GM19099 (cell line): Measurements from ENCODE around the gene LSM4.

Experiments used
- POLR2A ChIP-seq: IDR thresholded peaks from 3 replicates; pipeline ENCODE4 v1.6.1; 2011; ENCODE audit warnings: low read depth; ENCODE audit not compliant: insufficient read length; ENCODE audit errors: extremely low read depth

Gene LSM4

DNA sequence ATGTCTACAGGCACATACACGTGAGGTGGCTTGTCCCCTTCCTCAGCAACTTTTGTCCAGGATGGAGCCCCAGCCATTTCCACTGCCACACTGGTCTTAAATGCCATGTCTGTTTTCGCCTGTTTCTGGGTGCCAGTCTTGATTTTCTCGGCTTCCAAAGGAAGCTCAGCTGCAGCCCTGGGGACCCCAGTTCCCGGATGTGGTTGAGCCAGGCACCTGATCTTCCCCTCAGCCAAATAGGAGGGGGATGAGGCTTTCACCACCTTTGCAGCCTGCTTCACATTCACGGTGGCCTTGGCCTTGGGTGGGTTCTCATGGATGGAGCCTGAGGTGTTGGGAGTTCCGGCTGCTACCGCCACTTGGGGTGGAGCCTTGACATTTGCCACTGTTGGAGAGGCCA, 57.3 kb downstream of the LSM4 start:
- TF ChIP-seq POLR2A, result no peak

DNA sequence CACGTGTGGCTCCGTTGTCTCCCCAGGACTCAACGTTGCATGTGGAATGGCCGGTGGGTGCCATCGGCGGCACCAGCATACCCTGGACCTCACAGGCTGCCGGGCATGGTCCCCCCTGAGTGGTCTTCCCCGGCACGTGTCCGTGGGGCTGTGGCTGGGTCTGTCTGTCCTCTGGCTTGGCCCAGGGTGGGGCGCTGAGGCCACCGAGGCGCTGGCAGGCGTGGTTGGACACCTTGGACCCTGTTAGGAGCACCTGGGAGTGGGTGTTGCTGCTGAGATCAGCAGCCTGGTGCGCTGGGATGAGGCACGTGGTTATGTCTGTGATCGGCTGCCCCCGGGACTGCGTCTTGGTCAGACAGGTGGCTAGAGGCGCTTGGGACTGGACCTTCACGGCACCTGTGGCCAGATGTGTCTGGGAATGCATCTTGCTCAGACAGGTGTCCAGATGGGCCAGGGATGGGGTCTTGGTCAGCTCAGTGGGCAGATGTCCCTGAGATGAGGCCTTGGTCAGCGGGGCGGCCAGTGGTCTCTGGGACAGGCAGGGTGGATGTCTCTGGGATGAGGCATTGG, 57.8 kb downstream of the LSM4 start:
- no peak for TF ChIP-seq POLR2A

DNA sequence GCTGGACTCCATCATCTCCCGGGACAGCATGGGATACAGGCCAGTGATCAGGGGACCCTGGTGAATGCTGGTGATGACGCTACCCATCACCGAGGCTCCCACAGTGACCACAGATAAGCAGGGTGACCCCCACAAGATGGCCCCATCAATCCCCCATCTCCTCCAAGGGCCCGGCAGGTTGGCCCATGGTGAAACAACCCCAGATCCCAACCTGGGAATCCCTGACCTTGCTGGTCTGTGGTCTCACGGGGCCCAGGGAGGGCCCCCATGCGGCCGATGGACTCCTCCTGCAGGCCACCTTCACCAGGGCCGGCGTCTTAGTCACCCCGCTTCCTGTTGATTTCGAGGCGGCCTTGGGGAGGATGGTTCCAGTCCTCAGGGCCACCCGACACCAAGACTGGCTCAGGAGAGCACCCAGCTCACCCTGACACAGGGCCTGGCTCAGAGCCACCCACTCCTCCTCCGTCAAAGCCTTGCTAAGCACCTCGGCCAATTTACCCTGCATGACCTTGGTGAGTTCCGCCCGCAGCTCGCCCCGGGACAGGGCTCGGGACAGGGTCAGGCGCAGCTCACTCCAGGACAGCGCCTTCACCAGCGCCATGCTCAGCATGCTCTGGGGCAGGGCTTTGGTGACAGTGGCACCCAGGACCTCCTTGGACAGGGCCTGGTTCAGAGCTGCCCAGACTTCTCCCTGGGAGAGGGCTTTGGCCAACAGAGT, 58.6 kb downstream of the LSM4 start:
- no peak for TF ChIP-seq POLR2A

DNA sequence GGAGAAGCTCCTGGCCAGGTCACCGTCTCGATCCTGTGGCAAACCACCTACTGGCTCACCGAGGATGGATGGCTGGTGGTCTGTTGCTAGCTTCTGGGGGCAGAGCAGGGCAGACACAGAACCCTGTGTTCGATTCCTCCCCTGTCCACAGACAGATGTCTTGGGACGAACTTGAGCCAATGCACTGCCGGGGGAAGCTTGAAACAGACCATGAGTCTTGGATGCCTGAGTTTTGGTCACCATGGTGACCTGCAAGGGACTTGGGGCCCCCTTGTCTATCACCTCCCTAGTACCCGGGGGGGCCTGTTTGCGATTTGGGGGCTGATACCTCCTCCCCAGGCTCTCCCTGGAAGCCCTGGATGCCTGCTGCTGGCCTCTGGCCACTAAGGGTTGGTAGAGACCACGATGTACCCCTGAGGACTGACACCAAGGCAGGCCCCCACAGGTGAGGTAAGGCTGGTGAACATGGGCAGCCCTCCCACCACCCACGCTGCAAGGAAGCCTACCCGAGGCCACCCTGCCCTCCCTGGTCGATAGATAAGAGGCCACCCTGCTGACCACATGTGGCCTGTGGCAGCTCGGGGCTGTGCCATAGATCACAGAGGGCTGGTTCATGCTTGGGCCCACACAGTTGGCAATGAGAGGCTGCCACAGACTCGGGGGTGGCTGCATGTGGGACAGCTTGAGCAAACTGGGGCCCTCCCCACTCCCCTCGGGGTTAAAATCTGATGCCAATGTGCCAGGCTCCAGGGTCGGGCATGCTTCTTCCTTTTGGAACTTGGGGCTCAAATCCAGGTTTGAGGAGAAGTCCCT, 59.3 kb downstream of the LSM4 start:
- no peak for TF ChIP-seq POLR2A

DNA sequence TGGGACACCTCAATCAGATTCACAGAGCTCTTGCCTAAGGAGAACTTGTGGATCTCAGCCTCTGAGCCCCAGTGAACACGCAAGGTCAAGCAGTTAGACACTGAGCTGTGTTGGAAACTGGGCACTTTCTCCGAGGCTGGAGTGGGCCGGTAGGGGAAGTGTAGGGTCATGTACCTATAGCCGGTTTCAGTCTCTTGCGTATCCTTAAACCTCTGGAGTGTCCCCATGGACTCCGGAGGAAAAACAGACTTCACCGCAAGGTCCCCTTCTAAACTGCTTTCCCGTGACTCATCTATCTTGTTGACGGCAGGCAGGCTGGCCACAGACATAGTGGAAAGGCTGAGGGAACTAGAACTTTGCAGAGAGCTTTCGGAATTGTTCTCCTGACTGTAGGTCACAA, 60.0 kb downstream of the LSM4 start:
- TF ChIP-seq POLR2A, result no peak

DNA sequence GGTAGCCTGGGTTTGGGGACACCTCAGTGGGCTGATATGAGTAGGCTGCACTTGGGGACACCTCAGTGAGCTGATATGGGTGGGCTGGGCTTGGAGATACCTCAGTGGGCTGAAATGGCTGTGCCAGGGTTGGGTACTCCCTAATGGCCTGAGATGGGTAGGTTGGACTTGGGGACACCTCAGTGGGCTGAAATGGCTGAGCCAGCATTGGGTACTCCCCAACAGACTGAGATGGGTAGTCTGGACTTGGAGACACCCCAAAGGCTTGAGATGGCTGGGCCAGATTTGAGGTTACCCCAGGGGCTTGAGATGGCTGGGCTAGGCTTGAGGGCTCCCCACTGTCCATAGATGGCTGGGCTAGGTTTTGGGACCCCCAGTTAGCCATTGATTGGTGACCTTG, 60.7 kb downstream of the LSM4 start:
- no peak for TF ChIP-seq POLR2A

DNA sequence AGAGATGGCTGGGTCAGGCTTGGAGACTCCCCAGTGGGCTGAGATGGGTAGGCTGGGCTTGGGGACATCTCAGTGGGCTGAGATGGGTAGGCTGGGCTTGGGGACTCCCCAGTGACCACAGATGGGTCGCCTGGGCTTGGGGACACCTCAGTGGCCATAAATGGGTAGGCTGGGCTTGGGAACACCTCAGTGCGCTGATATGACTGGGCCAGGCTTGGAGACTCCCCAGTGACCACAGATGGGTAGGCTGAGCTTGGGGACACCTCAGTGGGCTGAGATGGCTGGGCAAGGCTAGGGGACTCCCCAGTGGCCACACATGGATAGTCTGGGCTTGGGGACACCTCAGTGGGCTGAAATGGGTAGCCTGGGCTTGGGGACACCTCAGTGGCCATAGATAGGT, 61.4 kb downstream of the LSM4 start:
- no peak for TF ChIP-seq POLR2A

DNA sequence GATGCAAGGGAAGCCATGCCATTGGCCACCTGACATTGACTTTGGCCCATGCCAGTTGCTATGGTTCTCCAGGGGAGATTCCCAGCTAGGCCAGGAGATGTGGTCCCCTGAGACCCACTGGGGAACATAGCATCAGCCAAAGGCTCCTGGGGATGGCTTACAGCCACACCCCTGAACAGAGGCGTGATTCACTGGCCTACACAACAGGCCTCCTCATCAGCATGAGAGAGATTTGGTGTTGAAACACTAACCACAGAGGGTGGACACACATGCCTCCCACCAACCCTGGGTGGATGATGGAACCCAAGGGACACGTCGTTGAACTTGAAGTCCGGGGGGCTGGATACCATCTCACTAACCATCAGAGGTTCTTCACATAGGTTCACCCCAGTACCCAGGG, 63.0 kb downstream of the LSM4 start:
- TF ChIP-seq POLR2A, result no peak

DNA sequence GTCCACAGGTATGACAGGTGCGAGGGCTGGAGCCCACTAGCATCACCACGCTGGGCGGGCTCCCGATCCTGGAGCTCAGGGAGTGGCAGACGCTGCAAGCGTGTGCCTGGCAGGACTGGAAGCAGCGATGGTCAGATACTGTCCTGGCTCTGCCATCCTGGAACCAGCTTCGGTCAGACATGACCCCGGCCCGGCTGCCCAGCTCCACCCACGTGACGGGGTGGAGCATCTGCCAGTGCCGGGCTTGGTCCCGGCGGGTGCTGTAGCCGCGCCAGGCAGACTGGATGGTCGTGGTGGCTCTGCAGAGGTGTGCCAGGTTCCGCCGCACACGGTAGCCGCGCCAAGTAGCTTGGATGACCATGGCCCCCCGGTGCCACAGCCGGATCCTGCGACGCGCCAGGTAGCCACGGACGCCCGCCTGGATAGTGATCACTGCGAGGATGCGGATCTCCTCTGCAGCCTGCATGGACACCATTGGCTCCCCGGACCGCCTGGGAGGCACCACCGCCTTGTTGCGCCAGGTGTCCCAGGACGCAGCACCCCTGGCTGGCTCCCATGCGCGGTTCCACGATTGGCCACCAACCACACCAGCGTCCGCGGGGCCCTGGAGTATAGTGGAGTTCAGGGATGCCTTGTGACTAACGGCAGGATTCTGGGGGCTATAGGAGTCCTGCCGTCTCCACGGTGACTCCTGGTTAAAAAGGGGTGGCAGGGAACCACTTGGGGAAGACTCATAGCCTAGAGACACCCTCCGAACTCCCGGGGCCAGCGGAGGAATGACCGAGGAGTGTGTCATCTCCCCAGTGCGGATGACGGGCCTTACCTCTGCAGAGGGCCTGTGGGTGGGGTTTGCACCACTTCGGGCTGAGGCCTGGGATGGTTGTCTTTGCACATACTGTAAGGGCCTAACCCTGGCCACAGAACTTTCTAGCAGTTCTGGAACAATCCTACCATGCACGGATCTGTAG, 65.1 kb downstream of the LSM4 start:
- TF ChIP-seq POLR2A, result no peak
